Liver (tissue), 9 donors: Measurements from ENCODE around the gene HOXA1. TPM values are rescaled to one million over a fixed set of nuclear protein-coding genes. Genes with fewer than 3 reads are reported as not detected.

Experiments used
- DNase-seq: peaks from one replicate; pipeline ENCODE4 v3.0.0-alpha.2; 2017; ENCODE audit warnings: low spot score
- H3K27ac ChIP-seq, 2 donors: one replicate each; pipeline ENCODE4 v1.7.0; 2013; ENCODE audit warnings: inconsistent platforms in 2 of 2, low read length in 2 of 2, control low read depth in 1 of 2, low read depth in 1 of 2, mild to moderate bottlenecking in 1 of 2
- H3K27me3 ChIP-seq, 4 donors: one replicate each; pipeline versions ENCODE4 v1.6.1 to v1.7.0; 2013; ENCODE audit warnings: low read length in 3 of 4, inconsistent platforms in 1 of 4, mild to moderate bottlenecking in 1 of 4, moderate library complexity in 1 of 4; ENCODE audit not compliant: control insufficient read depth in 4 of 4, insufficient read depth in 4 of 4
- H3K36me3 ChIP-seq, 4 donors: one replicate each; pipeline versions ENCODE4 v1.6.1 to v1.7.0; 2013; ENCODE audit warnings: low read length in 3 of 4, mild to moderate bottlenecking in 3 of 4, low read depth in 1 of 4, moderate library complexity in 1 of 4; ENCODE audit not compliant: control insufficient read depth in 4 of 4, insufficient read depth in 3 of 4
- H3K4me1 ChIP-seq, 4 donors: one replicate each; pipeline versions ENCODE4 v1.6.1 to v1.7.0; 2013; ENCODE audit warnings: low read length in 3 of 4, mild to moderate bottlenecking in 3 of 4, moderate library complexity in 1 of 4; ENCODE audit not compliant: control insufficient read depth in 4 of 4, insufficient read depth in 4 of 4
- H3K4me3 ChIP-seq, 3 donors: one replicate each; pipeline versions ENCODE4 v1.6.1 to v1.7.0; 2013; ENCODE audit warnings: low read length in 3 of 3, control low read depth in 1 of 3, low read depth in 1 of 3, mild to moderate bottlenecking in 1 of 3
- H3K9ac ChIP-seq, 2 donors: one replicate each; pipeline ENCODE4 v1.7.0; 2013; ENCODE audit warnings: low read length in 2 of 2, mild to moderate bottlenecking in 2 of 2, moderate library complexity in 2 of 2, control low read depth in 1 of 2, low read depth in 1 of 2
- H3K9me3 ChIP-seq, 4 donors: one replicate each; pipeline versions ENCODE4 v1.6.1 to v1.7.0; 2013; ENCODE audit warnings: low read length in 3 of 4; ENCODE audit not compliant: control insufficient read depth in 4 of 4
- EGR1 ChIP-seq, 2 donors: IDR thresholded peaks; 2 replicates each; pipeline ENCODE4 v1.6.1; 2016 to 2018; ENCODE audit warnings: antibody characterized with exemption in 2 of 2, low read depth in 2 of 2
- FOXA1 ChIP-seq: IDR thresholded peaks from 2 replicates; pipeline ENCODE4 v1.6.1; 2016; ENCODE audit warnings: antibody characterized with exemption
- FOXA2 ChIP-seq: IDR thresholded peaks from 2 replicates; pipeline ENCODE4 v1.6.1; 2016; ENCODE audit warnings: antibody characterized with exemption
- HNF4A ChIP-seq, 2 donors: conservative IDR thresholded peaks; 2 replicates each; pipeline ENCODE4 v1.6.1; 2016; ENCODE audit warnings: antibody characterized with exemption in 2 of 2, mild to moderate bottlenecking in 2 of 2
- HNF4G ChIP-seq: IDR thresholded peaks from 2 replicates; pipeline ENCODE4 v1.6.1; 2016; ENCODE audit warnings: antibody characterized with exemption
- MAX ChIP-seq: IDR thresholded peaks from 2 replicates; pipeline ENCODE4 v1.6.1; 2016; ENCODE audit warnings: antibody characterized with exemption
- NR2F2 ChIP-seq: IDR thresholded peaks from 2 replicates; pipeline ENCODE4 v1.6.1; 2016; ENCODE audit warnings: antibody characterized with exemption
- RAD21 ChIP-seq, 2 donors: IDR thresholded peaks; 2 replicates each; pipeline ENCODE4 v1.6.1; 2016; ENCODE audit warnings: antibody characterized with exemption in 2 of 2, mild to moderate bottlenecking in 2 of 2
- RXRA ChIP-seq, 2 donors: IDR thresholded peaks; 2 replicates each; pipeline ENCODE4 v1.6.1; 2017 to 2018; ENCODE audit warnings: antibody characterized with exemption in 2 of 2, mild to moderate bottlenecking in 1 of 2
- TAF1 ChIP-seq: conservative IDR thresholded peaks from 2 replicates; pipeline ENCODE4 v1.6.1; 2016; ENCODE audit warnings: antibody characterized with exemption, mild to moderate bottlenecking
- YY1 ChIP-seq: IDR thresholded peaks from 2 replicates; pipeline ENCODE4 v1.6.1; 2016; ENCODE audit warnings: antibody characterized with exemption, mild to moderate bottlenecking
- WGBS: extraction: QIAGEN DNeasy Blood & Tissue Kit; methylation state at CpG from one replicate; pipeline ENCODE4 v1.1.7; 2013; 5-methylcytosine and 5-hydroxymethylcytosine counted together
- polyA plus RNA-seq, 2 donors: library from polyadenylated mRNA; stranded (reverse) in 1 of 2; unstranded in 1 of 2; fragments of 200-250 nt in 1 of 2; fragments of >200 nt in 1 of 2; fragmentation: Nextera tagmentation in 1 of 2; extraction: Ambion mirVana in 1 of 2; gene quantifications; one replicate each; pipeline versions ENCODE4 v1.2.1 to v1.2.3, GENCODE V29; 2013 to 2015
- total RNA-seq, 2 donors: library from RNA; depleted of rRNA; stranded (reverse); fragments of >200 nt; gene quantifications; one replicate each; pipeline ENCODE4 v1.2.3, GENCODE V29; 2014
- TF ChIP-seq, protein P1 (sequence below): IDR thresholded peaks from 2 replicates; pipeline ENCODE4 v1.6.1; 2016; ENCODE audit warnings: antibody characterized with exemption
- TF ChIP-seq, protein P2 (sequence below): fragments of 150-350 bp; IDR thresholded peaks from 2 replicates; pipeline ENCODE4 v1.5.1; 2017; ENCODE audit warnings: improper control_type of control experiment, low read depth, low read length; ENCODE audit not compliant: missing input control
- donor health status: healthy.
- donor health status: healthy.
- donor health status: healthy.
- donor health status: healthy.
- donor health status: healthy.

Gene HOXA1
- total and polyA plus RNA-seq, 4 donors = 0.08 to 0.28 (median 0.21) TPM

GRCh38 chr7:27128776-27129728 is 33.3 kb upstream of the HOXA1 start:
- peaks cover 0 to 9% (median 1%) of the 10 kb centered on the region in 4 donors for H3K4me1 ChIP-seq
- TF ChIP-seq HNF4G (no peak), RAD21 (IDR thresholded peaks at IDR 0.05) (no peak)
- no peak for DNase-seq

DNA sequence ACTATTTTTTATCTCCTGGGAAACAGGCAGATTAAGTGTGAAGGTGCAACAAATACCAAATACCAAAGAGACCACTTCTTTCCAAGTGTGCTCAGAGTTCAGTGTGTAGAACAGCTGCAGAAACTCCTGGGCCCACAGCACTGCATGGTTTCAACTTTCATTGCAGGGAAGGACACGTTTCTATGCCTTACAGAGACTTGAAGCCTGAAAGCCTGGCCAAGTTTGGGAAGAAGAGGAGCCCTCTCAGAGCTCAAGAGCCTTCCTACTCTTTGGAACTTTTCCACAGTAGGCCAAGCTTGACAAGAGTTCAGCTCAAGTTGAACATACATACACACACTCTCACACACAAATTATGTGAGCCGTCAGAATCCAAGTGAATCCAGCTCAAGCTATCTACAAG is 32.2 kb upstream of the HOXA1 start:
- H3K27ac ChIP-seq = no peak overlapping the region
- H3K27me3 ChIP-seq = peaks cover 0 to 23% (median 14%) of the 10 kb centered on the region in 4 donors
- H3K36me3 ChIP-seq = no peaks in the 10 kb centered on the region
- DNase-seq = no peak
- WGBS = 21% methylated on average over 2 of the region's 2 CpGs
- H3K9me3 ChIP-seq = peaks cover 0 to 4% (median under 1%) of the 10 kb centered on the region in 4 donors
- H3K4me3 ChIP-seq = no peak overlapping the region
- no peak overlapping the region for H3K9ac ChIP-seq
- TF ChIP-seq, protein P1, sequence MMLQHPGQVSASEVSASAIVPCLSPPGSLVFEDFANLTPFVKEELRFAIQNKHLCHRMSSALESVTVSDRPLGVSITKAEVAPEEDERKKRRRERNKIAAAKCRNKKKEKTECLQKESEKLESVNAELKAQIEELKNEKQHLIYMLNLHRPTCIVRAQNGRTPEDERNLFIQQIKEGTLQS = no peak
- TF ChIP-seq RXRA (IDR thresholded peaks at IDR 0.05) (no peak), FOXA1 (no peak), HNF4G (no peak), NR2F2 (no peak), EGR1 (IDR thresholded peaks at IDR 0.05; ENCODE audit: low read depth in 2 of 2) (no peak), TAF1 (no peak)
- peaks cover 0 to 11% (median 2%) of the 10 kb centered on the region in 4 donors for H3K4me1 ChIP-seq

More at GRCh38 chr7:27128776-27129728, 33.3 kb upstream of the HOXA1 start:
- Histone ChIP-seq H3K36me3 (no peaks in the 10 kb centered on the region), H3K27me3 (peaks cover 0 to 28% (median 13%) of the 10 kb centered on the region in 4 donors), H3K9me3 (peaks cover 0 to 3% (median under 1%) of the 10 kb centered on the region in 4 donors), H3K4me3 (peak overlapping the region in 1 of 3 donors; percentile 57), H3K9ac (no peak overlapping the region), H3K27ac (peak overlapping the region in 1 of 2 donors; percentile 43)
- 34% methylated on average over 28 of the region's 28 CpGs for WGBS

DNA sequence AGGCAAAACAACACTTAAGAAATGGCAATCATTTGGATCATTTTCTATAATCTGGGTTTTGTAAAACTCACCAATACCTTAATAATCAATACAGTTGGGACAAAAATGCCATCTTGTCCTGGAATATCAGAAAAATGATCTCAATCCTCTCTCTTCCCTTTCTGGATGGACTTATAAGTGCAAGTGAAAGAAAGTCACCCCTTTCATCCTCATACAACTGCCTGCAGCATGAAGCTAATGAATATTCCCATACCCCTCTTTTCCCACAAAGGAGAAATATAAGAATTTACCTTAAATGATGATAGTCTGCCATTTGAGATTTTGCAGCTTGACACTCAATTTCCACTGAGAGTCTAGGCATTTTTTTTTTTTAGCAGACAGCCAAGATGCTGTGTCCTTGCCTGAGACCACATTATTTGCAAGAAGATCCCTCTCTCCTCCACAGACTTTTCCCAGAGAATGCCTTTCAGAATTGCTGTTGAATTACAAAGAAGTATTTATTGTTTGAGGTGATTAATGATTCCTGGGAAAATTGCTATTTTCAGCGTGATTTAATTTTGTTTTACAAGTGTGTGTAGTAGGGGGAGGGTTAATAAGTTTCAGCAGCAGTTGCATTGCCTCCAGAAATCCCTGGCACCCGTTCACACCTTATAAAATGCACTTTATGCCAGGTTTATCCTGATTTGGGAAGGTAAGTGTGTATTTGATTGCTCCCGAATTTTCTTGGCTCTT is 31.0 kb upstream of the HOXA1 start:
- Histone ChIP-seq H3K4me3 (no peak overlapping the region), H3K4me1 (peaks cover 7 to 14% (median 12%) of the 10 kb centered on the region in 4 donors), H3K27me3 (peaks cover 2 to 21% (median 13%) of the 10 kb centered on the region in 4 donors)

More for the DNA sequence above, 31.0 kb upstream of the HOXA1 start:
- Histone ChIP-seq H3K9ac (no peak overlapping the region), H3K36me3 (no peaks in the 10 kb centered on the region), H3K27ac (no peak overlapping the region), H3K9me3 (peaks cover 0 to 4% (median under 1%) of the 10 kb centered on the region in 4 donors)
- no peak for DNase-seq
- WGBS = 25% methylated on average over 3 of the region's 3 CpGs
- TF ChIP-seq YY1 = no peak
- TF ChIP-seq HNF4G = no peak
- no peak for TF ChIP-seq TAF1
- TF ChIP-seq FOXA2 = no peak
- no peak for TF ChIP-seq RAD21 (IDR thresholded peaks at IDR 0.05)
- TF ChIP-seq MAX = no peak
- TF ChIP-seq HNF4A (conservative IDR thresholded peaks at IDR 0.05) = no peak
- TF ChIP-seq, protein P1 = no peak
- no peak for TF ChIP-seq EGR1 (IDR thresholded peaks at IDR 0.05; ENCODE audit: low read depth in 2 of 2)
- TF ChIP-seq, protein P2, sequence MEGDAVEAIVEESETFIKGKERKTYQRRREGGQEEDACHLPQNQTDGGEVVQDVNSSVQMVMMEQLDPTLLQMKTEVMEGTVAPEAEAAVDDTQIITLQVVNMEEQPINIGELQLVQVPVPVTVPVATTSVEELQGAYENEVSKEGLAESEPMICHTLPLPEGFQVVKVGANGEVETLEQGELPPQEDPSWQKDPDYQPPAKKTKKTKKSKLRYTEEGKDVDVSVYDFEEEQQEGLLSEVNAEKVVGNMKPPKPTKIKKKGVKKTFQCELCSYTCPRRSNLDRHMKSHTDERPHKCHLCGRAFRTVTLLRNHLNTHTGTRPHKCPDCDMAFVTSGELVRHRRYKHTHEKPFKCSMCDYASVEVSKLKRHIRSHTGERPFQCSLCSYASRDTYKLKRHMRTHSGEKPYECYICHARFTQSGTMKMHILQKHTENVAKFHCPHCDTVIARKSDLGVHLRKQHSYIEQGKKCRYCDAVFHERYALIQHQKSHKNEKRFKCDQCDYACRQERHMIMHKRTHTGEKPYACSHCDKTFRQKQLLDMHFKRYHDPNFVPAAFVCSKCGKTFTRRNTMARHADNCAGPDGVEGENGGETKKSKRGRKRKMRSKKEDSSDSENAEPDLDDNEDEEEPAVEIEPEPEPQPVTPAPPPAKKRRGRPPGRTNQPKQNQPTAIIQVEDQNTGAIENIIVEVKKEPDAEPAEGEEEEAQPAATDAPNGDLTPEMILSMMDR = no peak
